ENCODE measurements around the gene MSH5. TPM values are rescaled to one million over a fixed set of nuclear protein-coding genes. Genes with fewer than 3 reads are reported as not detected.
A peak's percentile ranks its signal among the peaks of the same experiment; 100 is the strongest.

Gene MSH5
- total RNA-seq (2012; rRNA removed), result 13.8 and 19.3 TPM in 2 replicates

DNA sequence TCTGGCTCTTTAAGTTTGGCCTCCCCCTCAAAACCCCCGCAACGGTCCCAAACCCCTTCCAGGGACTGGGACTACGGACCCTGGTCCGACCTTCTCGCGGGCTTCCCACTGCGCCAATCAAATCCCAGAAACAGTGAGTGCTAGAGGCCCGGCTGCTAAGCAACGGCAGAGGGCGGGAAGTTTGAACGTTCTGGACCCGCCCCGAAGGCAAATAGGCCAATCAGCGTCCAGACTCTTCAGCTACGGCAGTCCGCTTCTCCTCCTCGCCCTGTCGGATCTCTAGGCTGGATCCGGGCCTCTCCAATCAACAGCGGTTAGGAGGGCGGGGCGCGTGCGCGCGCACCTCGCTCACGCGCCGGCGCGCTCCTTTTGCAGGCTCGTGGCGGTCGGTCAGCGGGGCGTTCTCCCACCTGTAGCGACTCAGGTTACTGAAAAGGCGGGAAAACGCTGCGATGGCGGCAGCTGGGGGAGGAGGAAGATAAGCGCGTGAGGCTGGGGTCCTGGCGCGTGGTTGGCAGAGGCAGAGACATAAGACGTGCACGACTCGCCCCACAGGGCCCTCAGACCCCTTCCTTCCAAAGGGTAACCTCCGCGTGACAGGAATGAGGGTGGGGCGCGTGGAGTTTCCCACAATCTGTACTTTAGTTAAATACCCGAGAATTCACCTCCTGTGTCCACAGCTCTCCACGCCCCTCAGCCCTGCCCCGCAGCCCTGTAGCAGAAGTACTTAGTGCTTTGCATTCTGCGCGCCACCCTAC, at the start of gene MSH5:
Gene MSH5 (plus strand): TSS at position 367 of the 758 bp plus-strand sequence. CDS start 462 bp downstream, outside the sequence.
- Histone ChIP-seq H3K27me3 (ENCODE audit: control insufficient read depth, insufficient read depth, low read length) (no peaks in the 10 kb centered on the region), H3K4me2 (ENCODE audit: low read length) (peak within 1 kb of the TSS; percentile 97), H3K9ac (ENCODE audit: low read depth, low read length) (peak within 1 kb of the TSS; percentile 90), H3K9me3 (replicated peaks; ENCODE audit: low read length) (no peaks in the 10 kb centered on the region), H3K4me3 (ENCODE audit: low read length) (peak within 1 kb of the TSS; percentile 95), H3K36me3 (ENCODE audit: insufficient read depth, low read length) (peaks cover 8% of the 10 kb centered on the region), H3K4me1 (ENCODE audit: control insufficient read depth, insufficient read depth, low read length) (peaks cover 28% of the 10 kb centered on the region)

DNA sequence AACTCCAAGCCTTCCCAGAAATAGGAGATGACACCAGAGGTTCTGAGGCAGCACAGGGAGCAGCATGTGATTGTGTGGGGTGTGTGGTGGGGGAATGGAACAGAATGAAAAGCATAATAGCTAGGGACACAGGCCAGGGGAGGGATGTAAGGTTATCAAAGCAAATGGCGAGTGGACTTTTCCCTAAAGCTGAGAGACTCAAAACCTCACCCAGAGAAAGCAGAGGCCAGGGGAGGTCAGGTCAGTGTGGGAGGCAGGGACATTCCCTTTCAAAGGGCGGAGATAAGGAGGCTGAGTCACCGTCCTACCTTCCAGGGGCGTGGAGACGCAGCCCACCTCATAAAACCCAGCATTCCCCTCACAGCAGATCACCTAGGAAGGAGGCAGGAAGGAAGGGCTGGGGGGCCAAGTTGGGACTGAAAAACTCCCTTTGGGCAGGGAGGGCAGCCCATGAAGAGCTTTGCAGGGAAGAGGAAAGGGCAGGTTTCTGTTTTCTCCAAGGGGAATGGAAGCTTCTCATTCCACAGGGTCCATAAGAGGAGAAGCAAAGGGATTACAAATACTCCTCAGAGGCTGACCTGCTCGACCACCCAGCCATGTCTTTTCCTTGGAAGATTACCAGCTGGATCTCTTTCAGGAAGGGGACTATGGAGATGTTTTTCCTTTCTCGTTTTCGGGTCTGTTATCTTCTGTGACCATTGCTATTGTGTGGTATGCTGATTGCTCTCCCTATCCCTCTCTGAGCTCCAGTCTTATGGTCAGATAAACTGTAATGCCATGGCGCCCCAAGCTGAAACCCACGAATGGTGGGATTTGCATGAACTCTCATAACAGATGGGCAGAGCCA, 49.4 kb upstream of the MSH5 start:
- H3K4me3 ChIP-seq (ENCODE audit: low read length), result no peak overlapping the region
- peaks cover 77% of the 10 kb centered on the region for H3K36me3 ChIP-seq (ENCODE audit: insufficient read depth, low read length)

DNA sequence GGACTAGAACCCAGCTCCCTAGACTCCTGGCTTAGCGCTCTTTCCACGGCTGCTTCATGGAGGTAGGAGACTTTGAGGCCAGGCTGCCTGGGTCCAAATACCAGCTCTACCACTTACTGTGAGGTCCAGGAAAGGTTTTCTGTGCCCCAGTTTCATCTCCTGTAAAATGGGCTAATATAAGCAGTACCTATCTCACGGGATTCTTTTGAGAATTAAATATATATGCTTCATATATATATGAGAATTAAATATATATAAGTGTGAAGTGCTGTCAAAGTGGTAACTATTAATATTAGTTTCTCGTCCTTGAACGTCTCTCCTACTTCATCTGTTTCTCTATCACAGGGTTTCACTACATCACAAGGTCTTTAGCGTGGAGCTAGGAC, 48.7 kb upstream of the MSH5 start:
- H3K9me3 ChIP-seq (replicated peaks; ENCODE audit: low read length), result no peaks in the 10 kb centered on the region
- no peak overlapping the region for H3K9ac ChIP-seq (ENCODE audit: low read depth, low read length)
- peaks cover 75% of the 10 kb centered on the region for H3K36me3 ChIP-seq (ENCODE audit: insufficient read depth, low read length)
- no peak overlapping the region for H3K4me2 ChIP-seq (ENCODE audit: low read length)
- H3K27me3 ChIP-seq (ENCODE audit: control insufficient read depth, insufficient read depth, low read length), result no peaks in the 10 kb centered on the region
- no peaks in the 10 kb centered on the region for H3K4me1 ChIP-seq (ENCODE audit: control insufficient read depth, insufficient read depth, low read length)
- no peak overlapping the region for H3K4me3 ChIP-seq (ENCODE audit: low read length)

More for the DNA sequence above, 49.4 kb upstream of the MSH5 start:
- H3K4me2 ChIP-seq (ENCODE audit: low read length), result no peak overlapping the region
- no peaks in the 10 kb centered on the region for H3K27me3 ChIP-seq (ENCODE audit: control insufficient read depth, insufficient read depth, low read length)
- no peaks in the 10 kb centered on the region for H3K4me1 ChIP-seq (ENCODE audit: control insufficient read depth, insufficient read depth, low read length)
- H3K9ac ChIP-seq (ENCODE audit: low read depth, low read length), result no peak overlapping the region
- H3K9me3 ChIP-seq (replicated peaks; ENCODE audit: low read length), result no peaks in the 10 kb centered on the region

DNA sequence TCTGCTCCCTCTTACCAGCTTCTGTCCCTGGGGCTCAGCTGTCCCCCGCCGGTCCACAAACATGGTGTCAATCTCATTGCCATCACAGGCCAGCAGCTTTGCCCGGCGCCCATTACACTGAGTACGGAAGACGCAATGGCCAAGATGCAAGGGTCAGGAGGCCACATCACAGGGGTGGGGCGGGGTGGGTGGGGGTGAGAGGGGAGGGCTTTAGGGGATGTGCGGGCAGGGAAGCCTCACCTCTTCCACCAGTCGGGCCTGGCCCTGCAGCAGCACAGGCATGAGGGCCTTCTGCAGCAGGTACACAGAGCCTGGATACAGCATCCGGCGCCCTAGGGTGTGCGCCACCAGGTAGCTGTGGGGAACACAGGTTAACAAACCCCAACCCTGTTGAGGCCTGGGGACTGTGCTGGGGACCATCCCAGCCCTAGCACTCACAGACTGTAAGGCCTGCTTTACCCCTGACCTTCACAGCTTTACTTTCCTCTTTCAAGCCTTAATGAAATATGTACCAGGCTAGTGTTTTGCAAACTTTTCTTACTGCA, 48.2 kb upstream of the MSH5 start:
- Histone ChIP-seq H3K4me3 (ENCODE audit: low read length) (no peak overlapping the region), H3K9me3 (replicated peaks; ENCODE audit: low read length) (no peaks in the 10 kb centered on the region), H3K9ac (ENCODE audit: low read depth, low read length) (no peak overlapping the region), H3K27me3 (ENCODE audit: control insufficient read depth, insufficient read depth, low read length) (no peaks in the 10 kb centered on the region), H3K4me2 (ENCODE audit: low read length) (no peak overlapping the region), H3K4me1 (ENCODE audit: control insufficient read depth, insufficient read depth, low read length) (no peaks in the 10 kb centered on the region), H3K36me3 (ENCODE audit: insufficient read depth, low read length) (peaks cover 72% of the 10 kb centered on the region)

DNA sequence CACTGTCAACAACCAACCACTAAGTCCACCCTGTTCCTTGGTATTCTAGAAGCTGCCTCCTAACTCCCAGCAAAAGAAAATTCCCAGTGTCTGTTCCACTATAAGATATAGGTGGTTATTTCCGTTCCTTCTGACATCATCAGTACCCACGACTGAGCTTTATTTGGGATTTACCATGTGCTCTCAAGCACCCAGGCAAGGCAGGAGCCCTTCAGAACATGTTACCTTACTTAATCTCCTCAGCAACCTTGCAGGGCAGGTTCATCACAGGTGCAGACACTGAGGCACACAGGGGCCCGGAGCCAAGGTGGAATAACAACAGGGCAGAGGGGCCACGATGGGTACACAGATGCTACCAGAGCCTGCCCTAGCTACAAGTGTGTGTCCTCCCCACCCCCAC, 47.5 kb upstream of the MSH5 start:
- no peaks in the 10 kb centered on the region for H3K9me3 ChIP-seq (replicated peaks; ENCODE audit: low read length)
- no peak overlapping the region for H3K4me3 ChIP-seq (ENCODE audit: low read length)
- no peak overlapping the region for H3K9ac ChIP-seq (ENCODE audit: low read depth, low read length)
- peaks cover 68% of the 10 kb centered on the region for H3K36me3 ChIP-seq (ENCODE audit: insufficient read depth, low read length)
- H3K27me3 ChIP-seq (ENCODE audit: control insufficient read depth, insufficient read depth, low read length), result no peaks in the 10 kb centered on the region
- H3K4me2 ChIP-seq (ENCODE audit: low read length), result no peak overlapping the region
- H3K4me1 ChIP-seq (ENCODE audit: control insufficient read depth, insufficient read depth, low read length), result no peaks in the 10 kb centered on the region

DNA sequence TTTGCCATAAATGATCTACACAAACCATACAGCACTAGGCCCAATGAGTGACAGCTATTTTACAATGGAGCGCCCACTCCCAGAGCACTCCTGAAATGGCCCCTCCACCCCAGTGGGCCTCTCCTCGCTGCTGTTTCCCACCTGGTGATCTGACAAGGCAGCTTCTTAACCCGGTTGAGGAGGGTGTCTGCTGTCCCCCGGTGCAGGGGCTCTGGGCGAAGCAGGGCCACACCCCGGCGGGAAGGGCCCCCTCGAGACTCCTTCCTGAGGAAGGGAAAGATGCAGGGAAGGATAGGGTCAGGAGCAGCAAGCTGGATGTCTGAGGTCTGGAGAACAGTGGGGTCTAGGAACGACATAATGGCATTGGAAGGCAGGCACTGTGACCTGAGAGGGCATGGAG, 46.9 kb upstream of the MSH5 start:
- Histone ChIP-seq H3K9me3 (replicated peaks; ENCODE audit: low read length) (no peaks in the 10 kb centered on the region), H3K4me1 (ENCODE audit: control insufficient read depth, insufficient read depth, low read length) (peaks cover 2% of the 10 kb centered on the region), H3K4me2 (ENCODE audit: low read length) (no peak overlapping the region), H3K27me3 (ENCODE audit: control insufficient read depth, insufficient read depth, low read length) (no peaks in the 10 kb centered on the region), H3K36me3 (ENCODE audit: insufficient read depth, low read length) (peaks cover 63% of the 10 kb centered on the region), H3K4me3 (ENCODE audit: low read length) (no peak overlapping the region), H3K9ac (ENCODE audit: low read depth, low read length) (no peak overlapping the region)

DNA sequence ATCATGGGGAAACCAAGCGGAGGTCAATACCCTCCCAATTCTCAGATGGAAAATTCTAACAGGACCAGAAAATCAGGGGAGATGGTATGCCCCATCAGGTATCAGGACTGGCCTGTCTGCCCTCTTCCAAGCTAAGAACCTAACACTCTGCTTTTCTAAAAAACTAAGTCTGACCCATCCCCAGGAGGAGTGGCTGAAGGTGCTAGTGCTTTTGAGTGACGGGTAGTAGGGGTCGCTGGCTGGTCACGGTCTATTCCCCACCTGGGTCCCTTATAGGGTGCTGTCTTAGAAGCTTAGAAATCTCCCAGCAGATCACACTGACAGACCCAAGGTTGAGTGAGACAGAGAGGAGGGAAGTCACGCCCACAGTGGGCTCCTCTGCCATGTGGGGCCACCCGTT, 46.3 kb upstream of the MSH5 start:
- Histone ChIP-seq H3K9ac (ENCODE audit: low read depth, low read length) (no peak overlapping the region), H3K4me3 (ENCODE audit: low read length) (no peak overlapping the region), H3K36me3 (ENCODE audit: insufficient read depth, low read length) (peaks cover 56% of the 10 kb centered on the region), H3K27me3 (ENCODE audit: control insufficient read depth, insufficient read depth, low read length) (no peaks in the 10 kb centered on the region), H3K4me1 (ENCODE audit: control insufficient read depth, insufficient read depth, low read length) (peaks cover 2% of the 10 kb centered on the region), H3K9me3 (replicated peaks; ENCODE audit: low read length) (no peaks in the 10 kb centered on the region), H3K4me2 (ENCODE audit: low read length) (no peak overlapping the region)

DNA sequence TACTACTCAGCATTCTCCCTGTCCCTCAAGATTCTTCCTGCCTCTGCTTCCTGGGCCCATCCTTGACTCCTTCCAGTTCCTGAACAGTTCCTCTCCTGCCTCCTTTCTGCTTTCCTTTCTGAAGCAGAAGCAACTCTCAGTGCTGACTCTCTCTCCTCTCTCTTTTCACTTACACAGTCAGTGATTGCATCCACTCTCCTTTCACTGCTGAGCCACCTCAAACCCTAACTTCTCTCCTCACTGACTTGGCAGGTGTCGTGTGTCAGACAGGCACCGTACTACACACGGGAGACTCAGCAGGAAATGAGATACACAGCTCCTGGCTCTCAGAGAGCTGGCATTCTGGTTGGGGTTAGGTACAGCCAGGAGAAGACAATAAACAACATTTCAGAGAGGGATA, 42.2 kb upstream of the MSH5 start:
- H3K4me3 ChIP-seq (ENCODE audit: low read length), result no peak overlapping the region
- no peaks in the 10 kb centered on the region for H3K27me3 ChIP-seq (ENCODE audit: control insufficient read depth, insufficient read depth, low read length)
- H3K9me3 ChIP-seq (replicated peaks; ENCODE audit: low read length), result no peaks in the 10 kb centered on the region
- H3K4me2 ChIP-seq (ENCODE audit: low read length), result no peak overlapping the region
- peaks cover 16% of the 10 kb centered on the region for H3K4me1 ChIP-seq (ENCODE audit: control insufficient read depth, insufficient read depth, low read length)
- peaks cover 28% of the 10 kb centered on the region for H3K36me3 ChIP-seq (ENCODE audit: insufficient read depth, low read length)
- no peak overlapping the region for H3K9ac ChIP-seq (ENCODE audit: low read depth, low read length)

DNA sequence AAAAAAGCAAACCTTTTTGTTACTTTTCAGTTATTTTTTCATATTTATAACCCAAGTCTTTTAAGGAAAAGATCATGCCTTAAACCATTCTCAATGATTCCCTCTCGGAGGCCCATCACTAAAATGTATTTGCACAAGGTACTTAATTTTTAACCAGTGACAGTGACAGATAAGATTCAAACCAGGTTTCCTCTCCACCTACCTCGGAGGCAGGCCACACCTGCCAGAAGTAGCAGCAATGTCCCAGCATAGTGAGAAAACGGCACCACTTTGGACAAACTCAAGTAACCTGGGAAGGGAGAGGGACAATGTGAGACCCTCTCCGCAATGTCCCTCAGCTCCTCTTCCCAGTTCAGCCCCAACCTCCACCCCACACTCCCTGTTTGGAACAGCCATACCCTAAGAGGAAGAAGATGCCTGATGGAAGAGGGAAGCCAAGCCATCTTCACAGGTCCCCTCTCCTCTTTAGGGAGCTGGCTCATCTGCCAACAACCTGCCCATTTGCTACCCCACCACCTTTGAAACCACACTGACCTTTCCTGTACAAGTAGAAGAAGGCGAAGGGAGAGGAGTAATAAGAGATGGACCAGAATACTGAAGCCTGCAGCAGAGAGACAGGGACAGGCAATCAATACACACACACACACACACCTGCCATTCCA, 38.9 kb upstream of the MSH5 start:
- Histone ChIP-seq H3K27me3 (ENCODE audit: control insufficient read depth, insufficient read depth, low read length) (no peaks in the 10 kb centered on the region), H3K4me1 (ENCODE audit: control insufficient read depth, insufficient read depth, low read length) (peaks cover 24% of the 10 kb centered on the region), H3K4me3 (ENCODE audit: low read length) (no peak overlapping the region), H3K36me3 (ENCODE audit: insufficient read depth, low read length) (peaks cover 10% of the 10 kb centered on the region), H3K9me3 (replicated peaks; ENCODE audit: low read length) (no peaks in the 10 kb centered on the region), H3K9ac (ENCODE audit: low read depth, low read length) (peak overlapping the region; percentile 13), H3K4me2 (ENCODE audit: low read length) (peak overlapping the region; percentile 80)

DNA sequence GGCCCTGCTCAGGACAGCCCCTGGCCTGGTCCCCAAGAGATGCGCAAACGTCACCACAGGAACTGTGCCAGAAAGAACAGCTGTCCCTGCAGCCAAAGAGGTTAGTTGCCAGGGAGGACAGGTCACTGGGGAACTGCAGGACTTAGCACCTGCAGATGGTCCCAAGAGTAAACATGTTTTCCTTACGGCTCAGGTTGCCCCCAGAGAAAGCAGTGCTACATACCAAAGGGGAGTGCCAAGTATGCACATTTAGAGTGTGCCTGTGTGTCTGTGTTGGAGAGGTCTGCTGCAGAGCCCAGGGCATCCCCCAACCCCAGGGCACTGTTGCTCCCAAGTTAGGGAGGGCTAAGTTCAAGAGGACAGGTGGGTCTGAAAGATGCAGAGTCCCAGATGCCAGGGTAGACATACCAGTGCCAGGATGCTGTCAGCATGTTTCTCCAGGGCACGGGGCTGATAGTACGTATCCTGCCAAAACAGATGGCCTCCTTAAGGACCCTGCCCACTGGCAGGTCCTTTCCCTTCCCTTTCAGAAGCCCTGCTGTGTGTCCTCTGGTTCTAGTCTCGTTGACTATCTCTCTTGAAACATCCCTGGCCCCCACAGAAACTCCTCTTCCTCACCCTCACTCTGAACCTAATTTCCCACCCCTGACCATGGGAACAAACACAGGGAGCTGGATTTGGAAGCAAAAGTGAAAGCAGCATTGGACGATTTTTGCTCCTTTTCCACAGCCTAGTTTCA, 38.0 kb upstream of the MSH5 start:
- Histone ChIP-seq H3K36me3 (ENCODE audit: insufficient read depth, low read length) (peaks cover 6% of the 10 kb centered on the region), H3K4me2 (ENCODE audit: low read length) (peak overlapping the region; percentile 80), H3K4me1 (ENCODE audit: control insufficient read depth, insufficient read depth, low read length) (peaks cover 24% of the 10 kb centered on the region), H3K4me3 (ENCODE audit: low read length) (peak overlapping the region; percentile 91), H3K27me3 (ENCODE audit: control insufficient read depth, insufficient read depth, low read length) (no peaks in the 10 kb centered on the region), H3K9me3 (replicated peaks; ENCODE audit: low read length) (no peaks in the 10 kb centered on the region), H3K9ac (ENCODE audit: low read depth, low read length) (peak overlapping the region; percentile 95)

Data from skeletal muscle satellite cell (primary cell).